Endothelial cell of umbilical vein (primary cell): ENCODE measurements around the gene DHRS2. TPM values are rescaled to one million over a fixed set of nuclear protein-coding genes. Genes with fewer than 3 reads are reported as not detected.

Source experiments
- BruUV-seq: library from RNA; stranded (reverse); fragments of 400-500 nt; replicated peaks from 2 replicates; lab custom pipeline; 2021; lab: Mats Ljungman, UMichigan
- CTCF ChIA-PET: fragments of 300-600, 350-600 bp; sonication (Branson Sonifier 250); formaldehyde crosslinking; loops from one replicate; lab custom pipeline; 2021; ENCODE audit warnings: antibody characterized with exemption, inconsistent platforms; lab: Charles Lee
- POLR2A ChIA-PET: fragments of 300-600, 350-600 bp; sonication (Branson Sonifier 250); formaldehyde crosslinking; loops from one replicate; lab custom pipeline; 2021; ENCODE audit warnings: antibody characterized with exemption, inconsistent platforms; lab: Charles Lee
- DNase-seq: peaks from one replicate; pipeline ENCODE4 v3.0.0-alpha.2; 2011; ENCODE audit warnings: low read depth, low spot score
- FAIRE-seq: peaks from 2 replicates; lab custom pipeline; 2011; peaks lifted over from hg19 to GRCh38; lab: Jason Lieb, UNC
- H2AFZ ChIP-seq: 2 replicates; pipeline ENCODE4 v1.6.0; 2012; ENCODE audit warnings: low read depth, low read length, control low read depth, inconsistent platforms
- H3K27ac ChIP-seq: 2 replicates; pipeline ENCODE4 v1.5.1; 2011; ENCODE audit warnings: low read depth, mild to moderate bottlenecking, control low read depth, low read length, moderate library complexity; ENCODE audit not compliant: insufficient read depth
- H3K27me3 ChIP-seq, 2 experiments: 2 replicates each; pipeline versions ENCODE4 v1.6.0 to v1.6.1; 2011; ENCODE audit warnings: low read length in 2 of 2, mixed read lengths in 1 of 2; ENCODE audit not compliant: control insufficient read depth in 2 of 2, insufficient read depth in 2 of 2
- H3K36me3 ChIP-seq, 2 experiments: 2 replicates in 1 of 2; 3 replicates in 1 of 2; pipeline ENCODE4 v1.5.1; 2011; ENCODE audit warnings: low read length in 2 of 2, mild to moderate bottlenecking in 1 of 2, moderate library complexity in 1 of 2; ENCODE audit not compliant: control insufficient read depth in 2 of 2, insufficient read depth in 2 of 2; ENCODE audit errors: extremely low read depth in 1 of 2
- H3K4me1 ChIP-seq: 3 replicates; pipeline ENCODE4 v1.5.1; 2011; ENCODE audit warnings: mild to moderate bottlenecking, low read length; ENCODE audit not compliant: control insufficient read depth, insufficient read depth; ENCODE audit errors: extremely low read depth
- H3K4me2 ChIP-seq: 2 replicates; pipeline ENCODE4 v1.6.1; 2011; ENCODE audit warnings: low read length, control low read depth, mixed read lengths; ENCODE audit not compliant: insufficient read depth
- H3K4me3 ChIP-seq, 3 experiments: fragments of 200-600 bp in 1 of 3; sonication (generic), shearing (Covaris generic) in 1 of 3; replicated peaks in 1 of 3; 2 replicates each; pipeline ENCODE4 v1.5.1; 2011 to 2016; ENCODE audit warnings: control low read depth in 3 of 3, low read length in 3 of 3, mild to moderate bottlenecking in 2 of 3, inconsistent platforms in 1 of 3, low read depth in 1 of 3, moderate library complexity in 1 of 3; ENCODE audit not compliant: insufficient read depth in 1 of 3
- H3K79me2 ChIP-seq: 2 replicates; pipeline ENCODE4 v1.6.0; 2012; ENCODE audit warnings: low read length, inconsistent platforms; ENCODE audit not compliant: control insufficient read depth, insufficient read depth
- H3K9ac ChIP-seq: replicated peaks from 2 replicates; pipeline ENCODE3; 2011; ENCODE audit warnings: low read length, control low read depth; ENCODE audit not compliant: insufficient read depth; ENCODE audit errors: extremely low read depth
- H3K9me1 ChIP-seq: replicated peaks from 3 replicates; pipeline ENCODE4 v1.6.0; 2011; ENCODE audit warnings: mild to moderate bottlenecking, low read length; ENCODE audit not compliant: control insufficient read depth, insufficient read depth; ENCODE audit errors: extremely low read depth
- H3K9me3 ChIP-seq: replicated peaks from 2 replicates; pipeline ENCODE4 v1.5.1; 2012; ENCODE audit warnings: low read length, inconsistent platforms; ENCODE audit not compliant: control insufficient read depth, insufficient read depth
- H4K20me1 ChIP-seq: replicated peaks from 2 replicates; pipeline ENCODE3; 2011; ENCODE audit warnings: mild to moderate bottlenecking, low read length; ENCODE audit not compliant: control insufficient read depth, insufficient read depth; ENCODE audit errors: extremely low read depth
- CTCF ChIP-seq, 2 donors: IDR thresholded peaks; 1 replicate in 1 of 2; 2 replicates in 1 of 2; pipeline ENCODE4 v1.5.1; 2011; ENCODE audit warnings: low read length in 2 of 2, mild to moderate bottlenecking in 2 of 2, moderate library complexity in 2 of 2, control low read depth in 1 of 2, inconsistent platforms in 1 of 2, low read depth in 1 of 2; ENCODE audit not compliant: insufficient read depth in 1 of 2; ENCODE audit errors: extremely low read depth in 1 of 2
- GATA2 ChIP-seq: IDR thresholded peaks from 2 replicates; pipeline ENCODE4 v1.7.0; 2011; ENCODE audit warnings: low read depth, mild to moderate bottlenecking, moderate library complexity, mixed read lengths, low read length; ENCODE audit not compliant: insufficient read length, insufficient read depth
- MAX ChIP-seq: IDR thresholded peaks from 2 replicates; pipeline ENCODE4 v1.6.1; 2011; ENCODE audit not compliant: insufficient read depth, insufficient read length
- POLR2AphosphoS5 ChIP-seq: IDR thresholded peaks from 2 replicates; pipeline ENCODE4 v1.6.1; 2012; ENCODE audit warnings: low read depth, mild to moderate bottlenecking, control low read depth, low read length, moderate library complexity; ENCODE audit not compliant: insufficient read depth
- dilution Hi-C: fragments of 300-500 bp; cut with MboI; formaldehyde crosslinking; loops from one replicate; pipeline ENCODE4 v1.15.0; 2019; ENCODE audit warnings: low sequenced_read_pairs; ENCODE audit not compliant: extremely low pct_ligation_motif_present
- intact Hi-C: fragments of 100-400 bp; cut with micrococcal nuclease; formaldehyde crosslinking; loops from one replicate; pipeline ENCODE4 v1.10.0; 2022
- polyA plus RNA-seq, 4 experiments: library from polyadenylated mRNA; depleted of rRNA in 3 of 4; stranded (reverse) in 3 of 4; unstranded in 1 of 4; fragments of >200 nt; gene quantifications; 2 replicates each; pipeline versions ENCODE4 v1.2.1 to v1.2.3, GENCODE V29; 2011 to 2012; ENCODE audit warnings: missing spikeins in 1 of 4
- total RNA-seq: library from RNA; stranded (reverse); gene quantifications from 2 replicates; pipeline ENCODE4 v1.2.3, GENCODE V29; 2021

DHRS2 gene
- total and polyA plus RNA-seq, 2 donors (not counting 3 experiments of a cell fraction or from before 2014, with no cell fraction given) = 0.10 TPM; not detected in 1

DNA sequence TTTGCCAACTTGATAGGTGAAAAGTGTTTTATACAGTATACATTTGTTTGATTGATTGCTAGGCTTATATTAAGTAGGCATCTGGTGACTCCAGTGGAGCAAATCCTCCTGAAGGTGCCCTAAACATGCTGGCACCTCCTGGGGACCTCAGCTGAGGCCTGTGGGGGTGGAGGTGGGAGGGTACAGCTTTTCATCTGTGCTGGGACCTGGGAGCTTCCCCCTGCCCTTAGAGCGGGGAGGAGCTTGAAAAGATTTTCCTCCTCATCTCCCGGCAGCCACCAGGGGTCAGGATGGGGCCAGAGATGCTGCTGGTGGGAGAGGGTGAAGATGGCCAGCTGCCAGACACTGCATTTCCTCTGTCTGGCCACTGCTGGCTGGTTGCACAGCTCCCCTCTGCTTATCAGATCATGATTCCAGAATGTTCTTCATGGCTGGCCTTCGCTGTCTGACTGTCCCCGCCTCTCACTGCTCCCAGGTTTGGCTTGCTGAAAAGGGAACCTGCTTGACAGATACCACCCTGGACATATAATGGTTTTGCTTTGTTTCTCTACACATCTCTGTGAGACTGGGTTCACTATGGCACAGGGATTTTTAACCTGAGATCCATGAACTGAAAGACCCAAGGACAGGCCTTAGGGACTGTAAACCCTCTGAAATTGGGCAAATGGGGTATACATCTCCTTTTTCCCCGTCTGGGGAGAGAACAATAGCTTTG, 47.1 kb upstream of the DHRS2 start:
- no peak overlapping the region for H3K9ac ChIP-seq
- ChIA-PET POLR2A (no interaction called here), CTCF (interaction anchor here (0.6 to 2.3 kb wide), 26 partner anchors 9 to 342 kb away, joined by 3 to 95 read pairs (median 4); partner anchors contain the start of genes DHRS2, JPH4 and ZFHX2)
- H3K79me2 ChIP-seq = no peaks in the 10 kb centered on the region
- DNase-seq (peak; percentile 87), FAIRE-seq (peak; percentile 76)
- H3K36me3 ChIP-seq = no peaks in the 10 kb centered on the region
- dilution Hi-C loops (no loop called here), intact Hi-C loops (loop anchor here (1.0 to 2.0 kb wide), 3 partner anchors 44 to 340 kb away; no protein-coding TSS in a partner anchor)
- H3K27me3 ChIP-seq = no peaks in the 10 kb centered on the region
- H3K4me1 ChIP-seq = peaks cover 5% of the 10 kb centered on the region
- no peak overlapping the region for H3K4me2 ChIP-seq
- no peak overlapping the region for H3K27ac ChIP-seq
- peak; percentile 15 for TF ChIP-seq POLR2AphosphoS5
- peak; percentile 76 to 90 for TF ChIP-seq CTCF (IDR thresholded peaks at IDR 0.05; ENCODE audit: extremely low read depth in 1 of 2, insufficient read depth in 1 of 2, low read depth in 1 of 2, low read length in 2 of 2)
- TF ChIP-seq MAX = no peak
- peak; percentile 72 for TF ChIP-seq GATA2
- peak overlapping the region; percentile 31 for H2AFZ ChIP-seq
- no TSS peak for BruUV-seq
- H3K9me1 ChIP-seq = no peaks in the 10 kb centered on the region
- H4K20me1 ChIP-seq = no peaks in the 10 kb centered on the region
- H3K9me3 ChIP-seq = no peaks in the 10 kb centered on the region
- no peak overlapping the region for H3K4me3 ChIP-seq
